ENCODE results near the gene ANKRD13B. TPM values are rescaled to one million over a fixed set of nuclear protein-coding genes. Genes with fewer than 3 reads are reported as not detected.

Gene ANKRD13B
- total RNA-seq, 1 donor from 2014 or later: 7.6 TPM

- peaks cover 21% of the 10 kb centered on the region for H3K27me3 Mint-ChIP-seq (ENCODE audit: unreplicated experiment)
- no peak for DNase-seq (ENCODE audit: low spot score)
- TF ChIP-seq CTCF (IDR thresholded peaks at IDR 0.05; ENCODE audit: unreplicated experiment): no peak
- no peak overlapping the region for H3K4me3 Mint-ChIP-seq (ENCODE audit: unreplicated experiment)
- H3K36me3 Mint-ChIP-seq (ENCODE audit: low read depth, unreplicated experiment): peaks cover 6% of the 10 kb centered on the region
- no peak overlapping the region for H3K27ac Mint-ChIP-seq (ENCODE audit: unreplicated experiment)
- H3K9me3 Mint-ChIP-seq (ENCODE audit: unreplicated experiment): no peaks in the 10 kb centered on the region
- peaks cover 15% of the 10 kb centered on the region for H3K4me1 Mint-ChIP-seq (ENCODE audit: unreplicated experiment)
Measured at GRCh38 chr17:29612404-29613280, 19.7 kb downstream of the ANKRD13B start.

- no peak overlapping the region for H3K4me3 Mint-ChIP-seq (ENCODE audit: unreplicated experiment)
- TF ChIP-seq CTCF (IDR thresholded peaks at IDR 0.05; ENCODE audit: unreplicated experiment): peak; percentile 94
- peaks cover 15% of the 10 kb centered on the region for H3K4me1 Mint-ChIP-seq (ENCODE audit: unreplicated experiment)
- H3K27me3 Mint-ChIP-seq (ENCODE audit: unreplicated experiment): peaks cover 21% of the 10 kb centered on the region
- no peak overlapping the region for H3K27ac Mint-ChIP-seq (ENCODE audit: unreplicated experiment)
- peak; percentile 99 for DNase-seq (ENCODE audit: low spot score)
- H3K9me3 Mint-ChIP-seq (ENCODE audit: unreplicated experiment): no peaks in the 10 kb centered on the region
- H3K36me3 Mint-ChIP-seq (ENCODE audit: low read depth, unreplicated experiment): peaks cover 6% of the 10 kb centered on the region
Measured at GRCh38 chr17:29613352-29613837, 20.5 kb downstream of the ANKRD13B start.

- Mint-ChIP-seq H3K36me3 (ENCODE audit: low read depth, unreplicated experiment) (peaks cover 6% of the 10 kb centered on the region), H3K27ac (ENCODE audit: unreplicated experiment) (no peak overlapping the region), H3K4me1 (ENCODE audit: unreplicated experiment) (peaks cover 15% of the 10 kb centered on the region), H3K9me3 (ENCODE audit: unreplicated experiment) (no peaks in the 10 kb centered on the region), H3K4me3 (ENCODE audit: unreplicated experiment) (no peak overlapping the region), H3K27me3 (ENCODE audit: unreplicated experiment) (peaks cover 21% of the 10 kb centered on the region)
- no peak for DNase-seq (ENCODE audit: low spot score)
- no peak for TF ChIP-seq CTCF (IDR thresholded peaks at IDR 0.05; ENCODE audit: unreplicated experiment)
Measured at GRCh38 chr17:29613856-29614255, 20.9 kb downstream of the ANKRD13B start.

- no peak for DNase-seq (ENCODE audit: low spot score)
- TF ChIP-seq CTCF (IDR thresholded peaks at IDR 0.05; ENCODE audit: unreplicated experiment): no peak
- H3K36me3 Mint-ChIP-seq (ENCODE audit: low read depth, unreplicated experiment): peaks cover 6% of the 10 kb centered on the region
- H3K27ac Mint-ChIP-seq (ENCODE audit: unreplicated experiment): no peak overlapping the region
- no peaks in the 10 kb centered on the region for H3K9me3 Mint-ChIP-seq (ENCODE audit: unreplicated experiment)
- peaks cover 21% of the 10 kb centered on the region for H3K27me3 Mint-ChIP-seq (ENCODE audit: unreplicated experiment)
- H3K4me3 Mint-ChIP-seq (ENCODE audit: unreplicated experiment): peak overlapping the region; percentile 79
- H3K4me1 Mint-ChIP-seq (ENCODE audit: unreplicated experiment): peaks cover 15% of the 10 kb centered on the region
Measured at GRCh38 chr17:29614349-29615047, 21.6 kb downstream of the ANKRD13B start.

GRCh38 chr17:29615048-29615385, 22.1 kb downstream of the ANKRD13B start:
- TF ChIP-seq CTCF (IDR thresholded peaks at IDR 0.05; ENCODE audit: unreplicated experiment): no peak
- no peak for DNase-seq (ENCODE audit: low spot score)
- Mint-ChIP-seq H3K9me3 (ENCODE audit: unreplicated experiment) (no peaks in the 10 kb centered on the region), H3K36me3 (ENCODE audit: low read depth, unreplicated experiment) (peaks cover 6% of the 10 kb centered on the region), H3K27me3 (ENCODE audit: unreplicated experiment) (peaks cover 24% of the 10 kb centered on the region), H3K4me3 (ENCODE audit: unreplicated experiment) (peak overlapping the region; percentile 79), H3K27ac (ENCODE audit: unreplicated experiment) (no peak overlapping the region), H3K4me1 (ENCODE audit: unreplicated experiment) (peaks cover 15% of the 10 kb centered on the region)

Measured in endothelial cell (in vitro differentiated cells).